HEK293T (cell line): ENCODE measurements around the gene DLG2.

ENCODE experiments used
- CTCF ChIA-PET: fragments of 350-600 bp; formaldehyde crosslinking; extraction: SDS; loops from one replicate; lab custom pipeline; 2021; ENCODE audit warnings: antibody characterized with exemption, inconsistent platforms; lab: Yijun Ruan, JAX
- POLR2A ChIA-PET: fragments of 350-600 bp; formaldehyde crosslinking; extraction: SDS; loops from one replicate; lab custom pipeline; 2020; ENCODE audit warnings: antibody characterized with exemption, inconsistent platforms; lab: Yijun Ruan, JAX
- DNase-seq: peaks from one replicate; pipeline ENCODE4 v3.0.0; 2012; ENCODE audit warnings: mixed read lengths; ENCODE audit errors: extremely low spot score
- ARNT ChIP-seq: fragments of 450-650 bp; IDR thresholded peaks from 2 replicates; pipeline ENCODE4 v1.6.1; 2017; ENCODE audit warnings: mild to moderate bottlenecking
- BHLHE40 ChIP-seq: fragments of 450-650 bp; IDR thresholded peaks from 2 replicates; pipeline ENCODE4 v1.6.1; 2016; ENCODE audit warnings: mild to moderate bottlenecking, moderate library complexity, borderline replicate concordance
- CTBP1 ChIP-seq: fragments of 450-650 bp; IDR thresholded peaks from 2 replicates; pipeline ENCODE4 v1.6.1; 2016; ENCODE audit warnings: borderline replicate concordance
- ELF4 ChIP-seq: fragments of 450-650 bp; IDR thresholded peaks from 2 replicates; pipeline ENCODE4 v1.6.1; 2017; ENCODE audit warnings: antibody characterized with exemption
- FOXA1 ChIP-seq: fragments of 450-650 bp; IDR thresholded peaks from 2 replicates; pipeline ENCODE4 v1.6.1; 2016; ENCODE audit warnings: mild to moderate bottlenecking
- FOXK2 ChIP-seq: fragments of 450-650 bp; IDR thresholded peaks from 2 replicates; pipeline ENCODE4 v1.6.1; 2016; ENCODE audit warnings: mild to moderate bottlenecking
- FOXM1 ChIP-seq: fragments of 450-650 bp; IDR thresholded peaks from 2 replicates; pipeline ENCODE4 v1.6.1; 2017; ENCODE audit warnings: mild to moderate bottlenecking, borderline replicate concordance
- HDGF ChIP-seq: fragments of 450-650 bp; IDR thresholded peaks from 2 replicates; pipeline ENCODE4 v1.6.1; 2017; ENCODE audit warnings: antibody characterized with exemption, borderline replicate concordance
- L3MBTL2 ChIP-seq: fragments of 450-650 bp; conservative IDR thresholded peaks from 2 replicates; pipeline ENCODE4 v1.6.1; 2016; ENCODE audit warnings: mild to moderate bottlenecking
- LEF1 ChIP-seq: fragments of 450-650 bp; IDR thresholded peaks from 2 replicates; pipeline ENCODE4 v1.6.1; 2017; ENCODE audit warnings: mild to moderate bottlenecking, borderline replicate concordance
- NFRKB ChIP-seq: fragments of 450-650 bp; IDR thresholded peaks from 2 replicates; pipeline ENCODE4 v1.6.1; 2016; ENCODE audit warnings: mild to moderate bottlenecking, moderate library complexity
- PKNOX1 ChIP-seq: fragments of 450-650 bp; IDR thresholded peaks from 2 replicates; pipeline ENCODE4 v1.6.1; 2016
- SP1 ChIP-seq: fragments of 450-650 bp; IDR thresholded peaks from 2 replicates; pipeline ENCODE4 v1.6.1; 2017
- SUZ12 ChIP-seq: fragments of 450-650 bp; IDR thresholded peaks from 2 replicates; pipeline ENCODE4 v1.6.1; 2016; ENCODE audit warnings: mild to moderate bottlenecking
- TARDBP ChIP-seq: fragments of 450-650 bp; IDR thresholded peaks from 2 replicates; pipeline ENCODE4 v1.6.1; 2016
- ZNF384 ChIP-seq: fragments of 450-650 bp; IDR thresholded peaks from 2 replicates; pipeline ENCODE4 v1.6.1; 2016

Gene DLG2

GRCh38 chr11:83819931-83820549 lies 1807.1 kb downstream of the DLG2 start:
- ChIA-PET POLR2A (no interaction called here), CTCF (interaction anchor here (0.7 to 1.7 kb wide), 5 partner anchors 10 to 528 kb away, joined by 3 to 8 read pairs (median 4); no protein-coding TSS in a partner anchor)
- TF ChIP-seq LEF1 (no peak), PKNOX1 (0 out of 2 replicates have a peak, but pooled peaks have one; percentile 36)
- DNase-seq: peak; percentile 20

- ChIA-PET CTCF (interaction anchor here (0.6 to 2.1 kb wide), 3 partner anchors 526 to 917 kb away, joined by 3 to 6 read pairs (median 3); no protein-coding TSS in a partner anchor), POLR2A (no interaction called here)
- no peak for DNase-seq
- TF ChIP-seq SP1 (no peak), NFRKB (no peak), L3MBTL2 (no peak), ZNF384 (no peak), TARDBP (no peak)
Measured at GRCh38 chr11:83818349-83818748, 1808.8 kb downstream of the DLG2 start.

- TF ChIP-seq LEF1 (no peak), SP1 (no peak)
- CTCF ChIA-PET: interaction anchor here (1.3 to 2.1 kb wide), 2 partner anchors 524 to 581 kb away, joined by 4 to 6 read pairs; no protein-coding TSS in a partner anchor
- POLR2A ChIA-PET: no interaction called here
- DNase-seq: no peak
Measured at GRCh38 chr11:83816572-83817187, 1810.5 kb downstream of the DLG2 start.

GRCh38 chr11:83815736-83816135 lies 1811.4 kb downstream of the DLG2 start:
- ChIA-PET CTCF (interaction anchor here (0.8 to 1.3 kb wide), 2 partner anchors 523 to 580 kb away, joined by 4 read pairs; no protein-coding TSS in a partner anchor), POLR2A (no interaction called here)
- TF ChIP-seq L3MBTL2 (no peak), SUZ12 (no peak), FOXM1 (no peak), ARNT (no peak), FOXA1 (no peak), NFRKB (no peak), TARDBP (no peak), CTBP1 (no peak), ELF4 (no peak), BHLHE40 (no peak), HDGF (no peak), PKNOX1 (no peak), LEF1 (no peak), ZNF384 (no peak), FOXK2 (no peak), SP1 (no peak)

GRCh38 chr11:83813296-83813695 lies 1813.8 kb downstream of the DLG2 start:
- no peak for TF ChIP-seq NFRKB
- no peak for TF ChIP-seq ZNF384
- TF ChIP-seq SP1: no peak
- TF ChIP-seq CTBP1: no peak
- no peak for TF ChIP-seq FOXA1
- TF ChIP-seq TARDBP: no peak
- TF ChIP-seq FOXM1: no peak
- TF ChIP-seq ELF4: no peak
- TF ChIP-seq ARNT: no peak
- no peak for TF ChIP-seq L3MBTL2
- no peak for TF ChIP-seq BHLHE40
- no peak for TF ChIP-seq FOXK2
- no peak for TF ChIP-seq HDGF
- no peak for TF ChIP-seq SUZ12
- TF ChIP-seq PKNOX1: no peak
- TF ChIP-seq LEF1: no peak
- no peak for DNase-seq
- ChIA-PET CTCF (no interaction called here), POLR2A (no interaction called here)

More at GRCh38 chr11:83815736-83816135, 1811.4 kb downstream of the DLG2 start:
- DNase-seq: no peak

GRCh38 chr11:83809274-83809673 lies 1817.9 kb downstream of the DLG2 start:
- ChIA-PET POLR2A (no interaction called here), CTCF (interaction anchor here (0.6 kb wide), 1 partner anchor 11 kb away, joined by 3 read pairs; no protein-coding TSS in a partner anchor)
- no peak for DNase-seq
- no peak for TF ChIP-seq ELF4
- TF ChIP-seq NFRKB: no peak
- TF ChIP-seq ARNT: no peak
- no peak for TF ChIP-seq SUZ12
- TF ChIP-seq SP1: no peak
- TF ChIP-seq FOXK2: no peak
- TF ChIP-seq PKNOX1: no peak
- TF ChIP-seq BHLHE40: no peak
- no peak for TF ChIP-seq LEF1
- TF ChIP-seq L3MBTL2: no peak
- TF ChIP-seq HDGF: no peak
- TF ChIP-seq CTBP1: no peak
- TF ChIP-seq TARDBP: no peak
- TF ChIP-seq FOXM1: no peak
- no peak for TF ChIP-seq ZNF384
- no peak for TF ChIP-seq FOXA1
